Tibial artery (tissue), 4 donors: ENCODE results near the gene SAP30.
A peak's percentile ranks its signal among the peaks of the same experiment; 100 is the strongest.

Experiments used
- DNase-seq, 2 donors: peaks; one replicate each; pipeline ENCODE4 v3.0.0-alpha.2; 2019
- H3K27ac ChIP-seq, 2 donors: fragments of 200-600 bp; sonication (generic) in 1 of 2; 1 replicate in 1 of 2; 2 replicates in 1 of 2; pipeline ENCODE4 v1.5.1; 2018 to 2019; ENCODE audit warnings: mild to moderate bottlenecking in 1 of 2
- H3K27me3 ChIP-seq, 2 donors: fragments of 200-600 bp; sonication (generic) in 1 of 2; one replicate each; pipeline versions ENCODE4 v1.5.1 to v1.6.0; 2016 to 2019
- H3K36me3 ChIP-seq, 3 donors: fragments of 200-600 bp; sonication (generic) in 2 of 3; one replicate each; pipeline ENCODE4 v1.5.1; 2016 to 2019; ENCODE audit warnings: mild to moderate bottlenecking in 2 of 3
- H3K4me1 ChIP-seq, 4 donors: fragments of 200-600 bp; sonication (generic) in 2 of 4; 1 replicate in 3 of 4; 2 replicates in 1 of 4; pipeline ENCODE4 v1.5.1; 2016 to 2019
- H3K4me3 ChIP-seq, 2 donors: fragments of 200-600 bp; sonication (generic) in 1 of 2; 1 replicate in 1 of 2; 2 replicates in 1 of 2; pipeline ENCODE4 v1.5.1; 2018 to 2019; ENCODE audit warnings: mild to moderate bottlenecking in 2 of 2
- H3K9me3 ChIP-seq, 3 donors: fragments of 200-600 bp; sonication (generic) in 1 of 3; one replicate each; pipeline ENCODE4 v1.5.1; 2016 to 2019
- intact Hi-C: fragments of 100-400 bp; cut with DNase I; formaldehyde crosslinking; loops from one replicate; pipeline ENCODE4 v1.15.0; 2023; ENCODE audit warnings: low total_unique reads
- TF ChIP-seq, protein P1 (sequence below), 2 experiments: fragments of 200-600 bp in 1 of 2; fragments of 450-650 bp in 1 of 2; IDR thresholded peaks; one replicate each; pipeline ENCODE4 v1.5.1; 2017 to 2019; ENCODE audit warnings: antibody characterized with exemption in 2 of 2, mild to moderate bottlenecking in 1 of 2, moderate library complexity in 1 of 2

SAP30 gene

GRCh38 chr4:173332021-173332487 is 38.7 kb upstream of the SAP30 start:
- intact Hi-C loops: loop anchor here (10.0 kb wide), 1 partner anchor 173 kb away; no protein-coding TSS in a partner anchor
- Histone ChIP-seq H3K27me3 (no peaks in the 10 kb centered on the region), H3K9me3 (no peaks in the 10 kb centered on the region), H3K27ac (peak overlapping the region; percentile 100), H3K36me3 (peaks cover 34 to 43% (median 42%) of the 10 kb centered on the region in 3 donors), H3K4me1 (peaks cover 0 to 32% (median 17%) of the 10 kb centered on the region in 4 donors), H3K4me3 (peak overlapping the region; percentile 92 to 98)
- TF ChIP-seq, protein P1, sequence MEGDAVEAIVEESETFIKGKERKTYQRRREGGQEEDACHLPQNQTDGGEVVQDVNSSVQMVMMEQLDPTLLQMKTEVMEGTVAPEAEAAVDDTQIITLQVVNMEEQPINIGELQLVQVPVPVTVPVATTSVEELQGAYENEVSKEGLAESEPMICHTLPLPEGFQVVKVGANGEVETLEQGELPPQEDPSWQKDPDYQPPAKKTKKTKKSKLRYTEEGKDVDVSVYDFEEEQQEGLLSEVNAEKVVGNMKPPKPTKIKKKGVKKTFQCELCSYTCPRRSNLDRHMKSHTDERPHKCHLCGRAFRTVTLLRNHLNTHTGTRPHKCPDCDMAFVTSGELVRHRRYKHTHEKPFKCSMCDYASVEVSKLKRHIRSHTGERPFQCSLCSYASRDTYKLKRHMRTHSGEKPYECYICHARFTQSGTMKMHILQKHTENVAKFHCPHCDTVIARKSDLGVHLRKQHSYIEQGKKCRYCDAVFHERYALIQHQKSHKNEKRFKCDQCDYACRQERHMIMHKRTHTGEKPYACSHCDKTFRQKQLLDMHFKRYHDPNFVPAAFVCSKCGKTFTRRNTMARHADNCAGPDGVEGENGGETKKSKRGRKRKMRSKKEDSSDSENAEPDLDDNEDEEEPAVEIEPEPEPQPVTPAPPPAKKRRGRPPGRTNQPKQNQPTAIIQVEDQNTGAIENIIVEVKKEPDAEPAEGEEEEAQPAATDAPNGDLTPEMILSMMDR (IDR thresholded peaks at IDR 0.05): no peak
- no peak for DNase-seq

DNA sequence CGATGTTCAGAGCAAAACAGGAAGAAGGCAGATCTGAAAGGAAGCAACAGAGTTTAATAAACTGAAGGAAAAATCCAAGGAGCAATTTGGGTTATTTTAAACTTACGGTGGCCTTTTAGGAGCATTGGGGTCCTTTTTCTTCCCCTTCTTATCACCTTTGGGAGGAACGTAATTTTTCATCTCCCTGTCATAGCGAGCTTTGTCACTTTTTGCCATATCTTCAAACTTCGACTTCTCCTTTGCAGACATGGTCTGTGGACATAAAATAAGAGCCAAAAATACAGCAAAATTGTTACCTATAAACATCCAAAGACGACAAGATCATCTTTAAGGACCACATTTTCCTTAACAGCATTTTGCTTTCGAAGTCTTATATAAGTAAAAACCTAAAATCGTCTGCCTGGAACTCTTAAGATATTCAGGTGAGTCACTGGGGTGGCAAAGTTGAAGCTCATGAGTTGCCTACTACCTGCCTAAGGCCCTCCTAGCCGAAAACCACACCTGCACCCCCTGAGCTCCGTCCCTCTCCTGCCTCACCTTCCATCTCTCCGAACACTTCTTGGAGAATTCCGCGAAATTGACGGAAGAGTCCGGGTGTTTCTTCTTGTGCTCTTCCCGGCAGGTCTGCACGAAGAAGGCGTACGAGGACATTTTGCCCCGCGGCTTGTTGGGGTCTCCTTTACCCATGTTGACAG is 37.6 kb upstream of the SAP30 start:
- Histone ChIP-seq H3K27me3 (no peaks in the 10 kb centered on the region), H3K4me3 (peak overlapping the region; percentile 92 to 98), H3K27ac (peak overlapping the region; percentile 100), H3K36me3 (peaks cover 31 to 38% (median 33%) of the 10 kb centered on the region in 3 donors), H3K4me1 (peaks cover 0 to 32% (median 17%) of the 10 kb centered on the region in 4 donors), H3K9me3 (no peaks in the 10 kb centered on the region)
- no peak for DNase-seq
- TF ChIP-seq, protein P1 (IDR thresholded peaks at IDR 0.05): no peak
- intact Hi-C loops: loop anchor here (10.0 kb wide), 1 partner anchor 172 kb away; no protein-coding TSS in a partner anchor

- TF ChIP-seq, protein P1 (IDR thresholded peaks at IDR 0.05): no peak
- intact Hi-C loops: loop anchor here (2.0 to 10.0 kb wide), 2 partner anchors 37 to 171 kb away; partner anchors contain the start of gene SAP30
- Histone ChIP-seq H3K4me3 (peak overlapping the region; percentile 92 to 98), H3K9me3 (no peaks in the 10 kb centered on the region), H3K36me3 (peaks cover 26 to 33% (median 27%) of the 10 kb centered on the region in 3 donors), H3K27ac (peak overlapping the region; percentile 100), H3K27me3 (no peaks in the 10 kb centered on the region), H3K4me1 (peaks cover 0 to 32% (median 17%) of the 10 kb centered on the region in 4 donors)
- DNase-seq: peak; percentile 56 to 85
These were observed 37.1 kb upstream of the SAP30 start for GRCh38 chr4:173333658-173334084.

GRCh38 chr4:173334085-173334890 is 36.5 kb upstream of the SAP30 start, which contains the start of gene HMGB2:
HMGB2 (minus strand) TSS chr4:173334358; CDS start chr4:173333649, 709 bp downstream.
- TF ChIP-seq, protein P1 (IDR thresholded peaks at IDR 0.05): peak in 1 of 2 experiments; percentile 4
- Histone ChIP-seq H3K4me1 (peaks cover 0 to 32% (median 17%) of the 10 kb centered on the region in 4 donors), H3K27ac (peak within 1 kb of the TSS; percentile 100), H3K4me3 (peak within 1 kb of the TSS; percentile 92 to 98), H3K27me3 (no peaks in the 10 kb centered on the region), H3K36me3 (peaks cover 20 to 27% (median 21%) of the 10 kb centered on the region in 3 donors), H3K9me3 (no peaks in the 10 kb centered on the region)
- intact Hi-C loops: loop anchor here (2.0 to 10.0 kb wide), 2 partner anchors 37 to 171 kb away; partner anchors contain the start of gene SAP30
- DNase-seq: peak; percentile 100
